K562 (cell line): ENCODE results near the gene RNGTT. TPM values are rescaled to one million over a fixed set of nuclear protein-coding genes. Genes with fewer than 3 reads are reported as not detected.

Experiments used
- ATAC-seq: fragments of 200-7000 bp; cut with Tn5 transposase; 3 replicates; pipeline ENCODE4 v1.9.1; 2020; ENCODE audit warnings: moderate library complexity
- BruUV-seq: library from RNA; stranded (reverse); fragments of 400-500 nt; replicated peaks from 2 replicates; lab custom pipeline; 2021; lab: Mats Ljungman, UMichigan
- CTCF ChIA-PET: fragments of 300-600 bp; formaldehyde crosslinking; extraction: SDS; loops from one replicate; lab custom pipeline; 2021; ENCODE audit warnings: low intra/inter-chr PET ratio; lab: Yijun Ruan, JAX
- POLR2A ChIA-PET: fragments of 300-600, 350-650 bp; sonication (Branson Sonifier 250); formaldehyde crosslinking; extraction: SDS; loops from one replicate; lab custom pipeline; 2021; ENCODE audit warnings: antibody characterized with exemption, inconsistent platforms; lab: Yijun Ruan, JAX
- DNase-seq, 4 experiments: peaks; one replicate each; pipeline versions ENCODE4 v3.0.0 to v3.0.0-alpha.2; 2011 to 2018; ENCODE audit warnings: low spot score in 3 of 4, mixed read lengths in 3 of 4; ENCODE audit errors: extremely low read depth in 1 of 4
- FAIRE-seq: peaks from 2 replicates; lab custom pipeline; 2011; peaks lifted over from hg19 to GRCh38; lab: Jason Lieb, UNC
- H2AFZ ChIP-seq: 2 replicates; pipeline ENCODE4 v1.6.0; 2011; ENCODE audit warnings: low read depth, low read length, control low read depth, inconsistent platforms
- H3K27ac ChIP-seq: fragments of 200-600 bp; 3 replicates; pipeline ENCODE4 v1.8.0; 2011; ENCODE audit warnings: low read depth, mild to moderate bottlenecking, control low read depth, inconsistent platforms, low read length, moderate library complexity, mixed read lengths; ENCODE audit errors: extremely low read depth
- H3K27me3 ChIP-seq, 2 experiments: fragments of 300-600 bp in 1 of 2; 2 replicates in 1 of 2; 3 replicates in 1 of 2; pipeline versions ENCODE4 v1.6.0 to v1.8.0; 2011; ENCODE audit warnings: inconsistent platforms in 2 of 2, low read length in 2 of 2, mild to moderate bottlenecking in 1 of 2, mixed read lengths in 1 of 2, moderate library complexity in 1 of 2; ENCODE audit not compliant: control insufficient read depth in 2 of 2, insufficient read depth in 2 of 2
- H3K36me3 ChIP-seq: fragments of 300-600 bp; 3 replicates; pipeline ENCODE4 v1.8.0; 2011; ENCODE audit warnings: mild to moderate bottlenecking, low read length, inconsistent platforms; ENCODE audit not compliant: control insufficient read depth, insufficient read depth
- H3K4me1 ChIP-seq, 2 experiments: fragments of 200-600 bp in 1 of 2; replicated peaks in 1 of 2; 2 replicates in 1 of 2; 3 replicates in 1 of 2; pipeline versions ENCODE4 v1.5.1 to v1.8.0; 2011; ENCODE audit warnings: inconsistent platforms in 2 of 2, low read length in 2 of 2, mild to moderate bottlenecking in 1 of 2, mixed read lengths in 1 of 2, moderate library complexity in 1 of 2; ENCODE audit not compliant: control insufficient read depth in 2 of 2, insufficient read depth in 2 of 2
- H3K4me2 ChIP-seq: 2 replicates; pipeline ENCODE4 v1.6.1; 2011; ENCODE audit warnings: low read length, control low read depth, inconsistent platforms, mixed read lengths; ENCODE audit not compliant: insufficient read depth
- H3K4me3 ChIP-seq: fragments of 200-600 bp; sonication (generic), shearing (Covaris generic); 2 replicates; pipeline ENCODE4 v1.5.1; 2016; ENCODE audit warnings: control low read depth, inconsistent platforms
- H3K79me2 ChIP-seq: fragments of 200-600 bp; 3 replicates; pipeline ENCODE4 v1.8.0; 2011; ENCODE audit warnings: low read length, inconsistent platforms; ENCODE audit not compliant: control insufficient read depth, insufficient read depth
- H3K9ac ChIP-seq, 2 experiments: 2 replicates each; pipeline versions ENCODE4 v1.6.0 to v1.6.1; 2011; ENCODE audit warnings: low read depth in 2 of 2, low read length in 2 of 2, control low read depth in 1 of 2, inconsistent platforms in 1 of 2, mild to moderate bottlenecking in 1 of 2, mixed read lengths in 1 of 2; ENCODE audit not compliant: insufficient read depth in 1 of 2
- H3K9me1 ChIP-seq: one replicate; pipeline ENCODE4 v1.6.0; 2011; ENCODE audit warnings: inconsistent platforms, mild to moderate bottlenecking, low read length, moderate library complexity; ENCODE audit not compliant: control insufficient read depth, insufficient read depth
- H3K9me3 ChIP-seq: replicated peaks from 2 replicates; pipeline ENCODE4 v1.5.1; 2011; ENCODE audit warnings: low read depth, low read length, inconsistent platforms; ENCODE audit not compliant: control insufficient read depth, insufficient read depth
- H4K20me1 ChIP-seq: replicated peaks from 2 replicates; pipeline ENCODE4 v1.6.1; 2011; ENCODE audit warnings: low read length, inconsistent platforms, mixed read lengths; ENCODE audit not compliant: control insufficient read depth, insufficient read depth
- ARID2 ChIP-seq: fragments of 450-650 bp; IDR thresholded peaks from 2 replicates; pipeline ENCODE4 v1.6.1; 2017; ENCODE audit warnings: antibody characterized with exemption, mild to moderate bottlenecking
- HMBOX1 ChIP-seq: sonication (generic); IDR thresholded peaks from 2 replicates; pipeline ENCODE4 v1.6.1; 2016
- HMG20A ChIP-seq: fragments of 450-650 bp; formaldehyde crosslinking; conservative IDR thresholded peaks from 2 replicates; pipeline ENCODE4 v1.4.0; 2020; ENCODE audit warnings: mild to moderate bottlenecking, mixed read lengths
- RAD21 ChIP-seq, 2 experiments: fragments of 250-450 bp in 1 of 2; fragments of 450-650 bp in 1 of 2; sonication (Bioruptor Pico) in 1 of 2; formaldehyde crosslinking in 1 of 2; IDR thresholded peaks in 1 of 2; conservative IDR thresholded peaks in 1 of 2; 2 replicates each; pipeline versions ENCODE4 v1.4.0 to v1.8.0; 2020 to 2022; ENCODE audit warnings: mild to moderate bottlenecking in 2 of 2, moderate library complexity in 1 of 2
- REST ChIP-seq, 2 experiments: fragments of 450-650 bp; formaldehyde crosslinking in 1 of 2; IDR thresholded peaks; 2 replicates each; pipeline versions ENCODE4 v1.4.0 to v1.6.1; 2014 to 2020; ENCODE audit warnings: mild to moderate bottlenecking in 2 of 2, borderline replicate concordance in 1 of 2, low read depth in 1 of 2
- RFX1 ChIP-seq: fragments of 450-650 bp; IDR thresholded peaks from 2 replicates; pipeline ENCODE4 v1.6.1; 2016; ENCODE audit warnings: mild to moderate bottlenecking, moderate library complexity
- SMARCA5 ChIP-seq: fragments of 450-650 bp; IDR thresholded peaks from 2 replicates; pipeline ENCODE4 v1.6.1; 2016
- WGBS: fragments of 100-300 bp; shearing (Covaris generic); methylation state at CpG from one replicate; pipeline ENCODE4 v1.1.6; 2016; ENCODE audit warnings: low coverage, mixed read lengths; ENCODE audit not compliant: insufficient coverage; ENCODE audit errors: missing lambda C conversion rate; 5-methylcytosine and 5-hydroxymethylcytosine counted together
- in situ Hi-C: fragments of 300-500 bp; cut with MboI; formaldehyde crosslinking; loops from 4 replicates; pipeline ENCODE4 v1.15.0; 2018; ENCODE audit warnings: inconsistent platforms, mixed read lengths
- intact Hi-C: fragments of 100-400 bp; cut with micrococcal nuclease; formaldehyde crosslinking; loops from 2 replicates; pipeline ENCODE4 v1.14.2; 2022
- polyA plus RNA-seq, 8 experiments: library from polyadenylated mRNA; depleted of rRNA in 4 of 8; stranded (reverse) in 5 of 8; unstranded in 3 of 8; fragments of >200 nt; fragmentation: Nextera tagmentation in 2 of 8; fragmentation: Illumina TruSeq in 1 of 8; extraction: Ambion mirVana in 2 of 8; extraction: Trizol in 1 of 8; gene quantifications; 2 replicates each; pipeline versions ENCODE4 v1.2.1 to v1.2.3, GENCODE V29; 2011 to 2014; ENCODE audit warnings: inconsistent platforms in 1 of 8, missing spikeins in 1 of 8
- total RNA-seq, 7 experiments: library from RNA; depleted of rRNA in 6 of 7; stranded (reverse); fragments of >200 nt in 6 of 7; fragmentation: Illumina TruSeq in 2 of 7; extraction: Trizol in 2 of 7; gene quantifications; 2 replicates each; pipeline versions ENCODE4 v1.2.1 to v1.2.3, GENCODE V29; 2011 to 2021; ENCODE audit warnings: low replicate concordance in 1 of 7
- TF ChIP-seq, protein P1 (sequence below), 3 experiments: IDR thresholded peaks in 2 of 3; conservative IDR thresholded peaks in 1 of 3; 2 replicates each; pipeline ENCODE4 v1.5.1; 2011 to 2012; ENCODE audit warnings: low read length in 3 of 3, mild to moderate bottlenecking in 3 of 3, control low read depth in 2 of 3, improper control_type of control experiment in 1 of 3, inconsistent platforms in 1 of 3, low read depth in 1 of 3, mixed read lengths in 1 of 3, moderate library complexity in 1 of 3; ENCODE audit not compliant: insufficient read depth in 2 of 3

The RNGTT gene
- total and polyA plus RNA-seq, 9 of the 15 experiments (the other 6 are each of a cell fraction or from before 2014, with no cell fraction given): 6.1 to 31.7 (median 19.5) TPM

GRCh38 chr6:88982720-88983119, 19.3 kb upstream of the RNGTT start:
- no TSS peak for BruUV-seq
- DNase-seq (peak; percentile 28 to 60 (median 44)), ATAC-seq (peak; percentile 94), FAIRE-seq (peak; percentile 89)
- ChIA-PET CTCF (interaction anchor here (0.7 to 1.5 kb wide), 8 partner anchors 257 to 628 kb away, joined by 3 to 15 read pairs (median 3); partner anchors contain the start of gene UBE2J1), POLR2A (interaction anchor here (1.1 to 1.8 kb wide), 3 partner anchors 19 to 159 kb away, joined by 3 to 6 read pairs (median 4); partner anchors contain the start of genes PNRC1 and RNGTT)
- no peak overlapping the region for H3K27ac ChIP-seq
- in situ Hi-C loops: loop anchor here (5.0 to 25.0 kb wide), 2 partner anchors 260 to 630 kb away; no protein-coding TSS in a partner anchor
- no peaks in the 10 kb centered on the region for H3K79me2 ChIP-seq
- H3K4me3 ChIP-seq: no peak overlapping the region
- intact Hi-C loops: loop anchor here (1.0 to 5.0 kb wide), 4 partner anchors 140 to 630 kb away; no protein-coding TSS in a partner anchor
- H3K9me3 ChIP-seq: no peaks in the 10 kb centered on the region
- no peaks in the 10 kb centered on the region for H3K27me3 ChIP-seq
- no peaks in the 10 kb centered on the region for H3K4me1 ChIP-seq
- no peak overlapping the region for H3K9ac ChIP-seq
- H4K20me1 ChIP-seq: no peaks in the 10 kb centered on the region
- no peak overlapping the region for H3K4me2 ChIP-seq
- 0% methylated on average over 2 of the region's 2 CpGs for WGBS
- H3K9me1 ChIP-seq: no peaks in the 10 kb centered on the region
- H2AFZ ChIP-seq: no peak overlapping the region
- no peaks in the 10 kb centered on the region for H3K36me3 ChIP-seq
- TF ChIP-seq RFX1 (peak; percentile 60; the same call in 1 of the 2 replicates), RAD21 (CRISPR knock-in tag; conservative IDR thresholded peaks at IDR 0.05 in 1 of 2, IDR thresholded peaks at IDR 0.05 in 1 of 2) (peak; percentile 95 to 96), ARID2 (0 out of 2 replicates have a peak, but pooled peaks have one; percentile 18), HMBOX1 (peak; percentile 51; the same call in 1 of the 2 replicates), HMG20A (CRISPR knock-in tag) (no peak), REST (IDR thresholded peaks at IDR 0.05; ENCODE audit: borderline replicate concordance) (peak; percentile 84), REST (CRISPR knock-in tag; IDR thresholded peaks at IDR 0.05; ENCODE audit: low read depth) (no peak), SMARCA5 (no peak)
- TF ChIP-seq, protein P1, sequence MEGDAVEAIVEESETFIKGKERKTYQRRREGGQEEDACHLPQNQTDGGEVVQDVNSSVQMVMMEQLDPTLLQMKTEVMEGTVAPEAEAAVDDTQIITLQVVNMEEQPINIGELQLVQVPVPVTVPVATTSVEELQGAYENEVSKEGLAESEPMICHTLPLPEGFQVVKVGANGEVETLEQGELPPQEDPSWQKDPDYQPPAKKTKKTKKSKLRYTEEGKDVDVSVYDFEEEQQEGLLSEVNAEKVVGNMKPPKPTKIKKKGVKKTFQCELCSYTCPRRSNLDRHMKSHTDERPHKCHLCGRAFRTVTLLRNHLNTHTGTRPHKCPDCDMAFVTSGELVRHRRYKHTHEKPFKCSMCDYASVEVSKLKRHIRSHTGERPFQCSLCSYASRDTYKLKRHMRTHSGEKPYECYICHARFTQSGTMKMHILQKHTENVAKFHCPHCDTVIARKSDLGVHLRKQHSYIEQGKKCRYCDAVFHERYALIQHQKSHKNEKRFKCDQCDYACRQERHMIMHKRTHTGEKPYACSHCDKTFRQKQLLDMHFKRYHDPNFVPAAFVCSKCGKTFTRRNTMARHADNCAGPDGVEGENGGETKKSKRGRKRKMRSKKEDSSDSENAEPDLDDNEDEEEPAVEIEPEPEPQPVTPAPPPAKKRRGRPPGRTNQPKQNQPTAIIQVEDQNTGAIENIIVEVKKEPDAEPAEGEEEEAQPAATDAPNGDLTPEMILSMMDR (IDR thresholded peaks at IDR 0.05 in 2 of 3, conservative IDR thresholded peaks at IDR 0.05 in 1 of 3; ENCODE audit: insufficient read depth in 2 of 3, low read depth in 1 of 3, low read length in 3 of 3): peak; percentile 60 to 89 (median 61); a peak in 5 of 6 replicates
